ENCODE measurements around the gene MRC2.

GRCh38 chr17:62656446-62656845, 29.0 kb downstream of the MRC2 start:
- TF ChIP-seq ZNF70 (CRISPR knock-in tag; IDR thresholded peaks at IDR 0.05) (no peak), ZFP3 (CRISPR knock-in tag; IDR thresholded peaks at IDR 0.05) (no peak), BACH2 (CRISPR knock-in tag; IDR thresholded peaks at IDR 0.05; ENCODE audit: borderline replicate concordance) (no peak), ISL1 (CRISPR knock-in tag; IDR thresholded peaks at IDR 0.05) (no peak), TOX (CRISPR knock-in tag; IDR thresholded peaks at IDR 0.05; ENCODE audit: borderline replicate concordance) (no peak), PATZ1 (CRISPR knock-in tag; IDR thresholded peaks at IDR 0.05; ENCODE audit: borderline replicate concordance) (no peak), ARNTL (CRISPR knock-in tag; IDR thresholded peaks at IDR 0.05; ENCODE audit: borderline replicate concordance, low read depth) (no peak), CREB5 (CRISPR knock-in tag; IDR thresholded peaks at IDR 0.05; ENCODE audit: low read depth) (no peak), TSHZ2 (CRISPR knock-in tag; IDR thresholded peaks at IDR 0.05) (no peak)

Measured in SK-N-SH treated with all-trans-retinoic acid at 6 μM for 48 hours (cell line).